ENCODE measurements around the gene MOB3A.
"Not testable (repeated sequence)": the region's sequence is repeated elsewhere in the genome, so short reads cannot be mapped to it uniquely, and the experiment has no call there.

The MOB3A gene

DNA sequence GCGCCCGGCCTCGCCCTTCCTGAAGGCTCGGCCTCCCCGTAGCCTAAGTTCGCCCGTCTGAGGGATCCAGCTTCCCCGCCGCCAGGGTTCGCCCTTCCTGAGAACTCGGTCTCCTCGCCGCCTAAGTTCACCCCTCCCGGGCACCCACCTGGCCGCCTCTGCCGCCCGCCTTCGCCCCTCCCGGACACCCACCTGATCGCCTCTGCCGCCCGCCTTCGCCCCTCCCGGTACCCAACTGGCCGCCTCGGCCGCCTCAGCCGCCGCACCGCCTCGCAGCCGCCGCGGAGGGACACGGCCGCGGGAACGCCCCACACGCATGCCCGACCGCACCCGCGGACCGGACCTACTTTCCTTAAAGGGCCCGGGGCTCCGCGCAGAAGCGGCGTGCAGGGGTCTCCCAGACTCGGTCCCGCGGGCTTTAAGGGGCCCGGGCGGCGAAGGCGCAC is at the start of gene MOB3A:
MOB3A (minus strand) TSS at position 293 of the 446 bp plus-strand sequence. CDS start 17,766 bp downstream, outside the sequence.
- no peak for DNase-seq (ENCODE audit: low read depth)

DNA sequence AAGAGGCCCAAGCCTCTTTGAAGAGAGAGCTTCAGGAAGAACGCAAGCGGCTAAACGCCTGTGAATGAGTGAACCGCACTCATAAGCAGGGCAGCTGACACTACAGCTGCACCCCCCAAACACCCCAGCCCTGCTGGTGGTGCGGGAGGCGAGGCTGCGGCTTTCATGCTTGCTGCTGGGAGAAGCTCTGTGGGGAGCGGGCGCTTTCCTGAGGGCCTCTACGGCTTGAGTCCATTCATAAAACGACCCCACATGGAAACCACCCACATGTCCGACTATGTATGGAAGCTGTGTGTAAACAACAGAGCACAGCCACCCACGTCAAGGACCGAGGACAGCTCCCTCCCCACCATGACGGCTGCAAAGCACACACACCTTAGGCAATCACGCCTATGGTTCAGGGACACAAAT is 49.7 kb upstream of the MOB3A start:
- DNase-seq (ENCODE audit: low read depth) = no peak

GRCh38 chr19:2144190-2144589 is 48.1 kb upstream of the MOB3A start:
- no peak for DNase-seq (ENCODE audit: low read depth)

DNA sequence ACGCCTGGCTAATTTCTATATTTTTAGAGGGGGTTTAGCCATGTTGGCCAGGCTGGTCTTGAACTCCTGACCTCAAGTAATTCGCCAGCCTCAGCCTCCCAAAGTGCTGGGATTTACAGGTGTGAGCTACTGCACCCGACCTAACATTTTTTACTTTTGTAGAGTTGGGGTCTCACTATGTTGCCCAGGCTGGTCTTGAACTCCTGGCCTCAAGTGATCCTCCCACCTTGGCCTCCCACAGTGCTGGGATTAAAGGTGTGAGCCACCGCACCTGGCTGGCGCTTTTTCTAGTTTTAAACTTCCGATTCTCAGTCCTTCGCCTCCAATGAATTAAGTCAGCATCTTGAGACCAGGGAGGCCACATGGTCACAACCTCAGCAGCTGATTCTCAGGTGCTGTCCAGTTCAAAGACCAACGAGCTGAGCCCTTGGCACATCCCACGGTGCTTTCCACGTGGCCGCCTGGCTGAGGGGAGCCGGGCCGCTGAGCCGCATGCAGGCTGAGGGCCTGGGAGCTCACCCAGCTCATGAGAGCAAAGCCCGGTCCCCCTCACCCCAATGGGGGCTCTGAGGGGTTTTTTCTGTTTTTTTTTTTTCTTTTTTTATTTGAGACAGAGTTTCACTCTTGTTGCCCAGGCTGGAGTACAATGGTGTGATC is 46.2 kb upstream of the MOB3A start:
- no peak for DNase-seq (ENCODE audit: low read depth)

DNA sequence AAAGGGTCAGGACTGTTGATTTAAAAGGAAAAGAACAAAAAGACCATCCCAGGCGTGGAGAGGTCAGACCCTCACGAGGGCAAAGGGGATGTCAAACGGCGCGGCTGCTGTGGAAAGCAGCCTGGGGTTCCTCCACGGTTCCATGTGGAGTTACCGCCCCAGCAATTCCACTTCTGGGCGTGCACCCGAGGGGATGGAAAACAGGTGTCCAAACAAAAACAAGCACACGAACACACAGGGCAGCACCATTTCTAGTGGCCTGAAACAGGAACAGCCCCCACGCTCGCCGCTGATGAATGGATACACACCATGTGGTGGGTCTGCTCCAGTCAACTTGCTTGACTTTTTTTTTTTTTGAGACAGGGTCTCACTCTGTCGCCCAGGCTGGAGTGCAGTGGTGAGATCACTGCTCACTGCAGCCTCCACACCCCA is 44.0 kb upstream of the MOB3A start:
- DNase-seq (ENCODE audit: low read depth) = no peak

- DNase-seq (ENCODE audit: low read depth) = no peak
These were observed 43.4 kb upstream of the MOB3A start for GRCh38 chr19:2139385-2140137.

DNA sequence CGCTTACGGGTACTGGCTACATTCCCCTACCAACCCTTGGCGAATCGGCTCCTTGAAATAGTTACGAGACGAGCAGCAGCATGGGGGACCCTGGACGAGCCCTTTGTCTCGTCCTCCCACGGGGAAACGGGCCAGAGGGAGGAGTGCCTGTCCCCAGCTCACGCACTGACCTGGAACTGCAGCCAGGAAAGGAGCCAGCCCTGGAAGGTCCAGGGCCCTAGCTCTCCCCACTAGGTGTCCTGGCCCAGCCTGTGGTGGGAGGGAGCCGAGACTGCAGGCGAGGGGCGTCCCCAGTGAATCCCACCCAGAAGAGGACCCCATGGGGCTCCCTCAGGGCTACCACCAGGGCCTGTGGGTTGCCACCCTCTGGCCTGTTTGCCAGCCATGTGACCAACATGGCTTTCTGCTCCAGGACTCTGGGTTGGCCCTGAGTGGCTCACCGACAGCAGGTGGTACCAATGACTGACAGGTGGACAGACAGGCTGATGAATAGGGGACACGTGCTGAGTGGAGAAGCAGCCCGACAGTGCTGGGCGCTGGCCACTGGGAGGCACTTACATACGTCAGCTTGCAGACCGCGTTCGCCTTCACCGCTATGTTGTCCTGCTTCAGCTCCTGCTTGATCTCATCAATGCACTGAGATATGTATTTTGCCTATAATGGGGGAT is 42.1 kb upstream of the MOB3A start:
- DNase-seq (ENCODE audit: low read depth) = no peak

- no peak for DNase-seq (ENCODE audit: low read depth)
These were observed 40.7 kb upstream of the MOB3A start for GRCh38 chr19:2136796-2137195.

GRCh38 chr19:2135474-2136402 is 39.6 kb upstream of the MOB3A start:
- no peak for DNase-seq (ENCODE audit: low read depth)

DNA sequence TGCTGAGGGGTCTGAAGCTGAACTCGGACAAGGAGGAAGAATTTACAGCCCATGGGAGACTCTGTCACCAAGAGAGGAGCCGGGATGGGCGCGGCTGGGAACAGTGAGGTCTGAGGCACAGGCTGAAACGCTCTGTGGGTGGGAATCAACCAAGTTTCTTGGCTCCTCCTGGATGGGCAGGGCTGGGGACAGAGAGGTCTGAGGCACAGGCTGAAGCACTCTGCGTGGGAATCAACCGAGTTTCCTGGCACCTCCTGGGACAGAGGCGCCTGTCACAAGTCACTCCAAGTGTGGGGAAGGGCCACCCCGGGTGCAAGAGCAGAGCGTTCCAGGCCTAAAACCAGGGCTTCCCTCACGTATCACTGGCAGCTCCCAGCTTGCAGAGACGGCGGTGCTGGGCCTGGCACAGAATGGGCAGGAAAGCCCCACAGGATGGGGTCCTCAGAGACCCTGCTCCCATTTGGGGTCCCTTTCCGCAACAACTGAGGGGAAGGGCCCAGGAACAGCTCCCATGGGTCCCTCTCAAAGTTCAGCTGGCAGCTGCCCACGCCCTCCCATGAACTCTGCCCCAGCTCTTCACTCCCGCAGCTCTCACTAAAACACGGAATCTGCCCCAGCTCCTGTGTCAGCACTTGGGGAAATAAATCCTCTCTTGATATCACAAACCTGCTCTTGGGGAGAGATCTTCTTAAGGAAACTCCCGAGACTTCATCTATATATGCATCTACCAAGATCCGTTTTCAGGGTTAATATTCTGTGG is 36.8 kb upstream of the MOB3A start:
- no peak for DNase-seq (ENCODE audit: low read depth)

GRCh38 chr19:2132191-2132590 is 36.1 kb upstream of the MOB3A start:
- no peak for DNase-seq (ENCODE audit: low read depth)

DNA sequence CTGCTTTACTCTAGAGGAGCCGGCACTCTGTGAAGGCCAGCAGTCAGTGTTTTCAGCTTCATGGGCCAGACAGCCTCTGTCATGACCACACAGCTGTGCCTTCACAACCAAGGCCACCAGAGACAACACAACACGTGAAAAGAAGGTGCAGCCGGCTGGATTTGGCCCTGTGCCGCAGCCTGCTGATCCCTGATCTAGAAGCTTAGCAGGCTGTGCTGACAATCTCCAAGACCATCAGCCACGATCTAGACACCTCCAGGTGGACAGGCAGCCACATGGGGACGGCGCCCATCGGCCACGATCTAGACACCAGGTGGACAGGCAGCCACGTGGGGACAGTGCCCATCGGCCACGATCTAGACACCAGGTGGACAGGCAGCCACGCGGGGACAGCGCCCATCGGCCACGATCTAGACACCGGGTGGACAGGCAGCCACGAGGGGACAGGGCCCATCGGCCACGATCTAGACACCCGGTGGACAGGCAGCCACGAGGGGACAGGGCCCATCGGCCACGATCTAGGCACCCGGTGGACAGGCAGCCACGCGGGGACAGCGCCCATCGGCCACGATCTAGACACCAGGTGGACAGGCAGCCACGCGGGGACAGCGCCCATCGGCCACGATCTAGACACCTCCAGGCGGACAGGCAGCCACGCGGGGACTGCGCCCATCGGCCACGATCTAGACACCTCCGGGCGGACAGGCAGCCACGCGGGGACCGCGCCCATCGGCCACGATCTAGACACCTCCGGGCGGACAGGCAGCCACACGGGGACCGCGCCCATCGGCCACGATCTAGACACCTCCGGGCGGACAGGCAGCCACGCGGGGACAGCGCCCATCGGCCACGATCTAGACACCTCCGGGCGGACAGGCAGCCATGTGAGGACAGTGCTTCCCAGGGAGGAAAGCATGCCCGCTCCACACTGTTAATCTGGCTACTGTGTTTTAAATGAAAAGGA is 35.2 kb upstream of the MOB3A start:
- DNase-seq (ENCODE audit: low read depth) = not testable (repeated sequence)

GRCh38 chr19:2129892-2130770 is 34.0 kb upstream of the MOB3A start:
- no peak for DNase-seq (ENCODE audit: low read depth)

DNA sequence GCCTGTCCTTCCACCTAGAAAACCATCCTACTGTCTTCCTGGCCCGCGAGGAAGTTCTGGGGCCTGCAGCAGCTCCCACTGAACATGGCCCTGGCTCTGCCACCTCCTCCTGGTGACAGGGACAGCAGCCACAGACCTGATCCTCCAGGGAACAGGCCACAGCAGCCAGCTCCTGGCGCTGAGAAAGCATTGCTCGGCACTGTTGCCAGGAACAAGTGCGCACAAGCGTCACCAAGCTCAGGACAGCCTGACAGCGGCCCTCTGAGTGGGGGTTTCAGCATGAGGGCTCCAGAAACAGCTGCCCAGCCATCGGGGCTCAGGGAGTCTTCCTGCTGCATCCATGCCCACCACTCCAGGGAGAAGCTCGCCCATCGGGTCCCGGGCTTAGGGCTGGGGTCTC is 33.4 kb upstream of the MOB3A start:
- no peak for DNase-seq (ENCODE audit: low read depth)

DNA sequence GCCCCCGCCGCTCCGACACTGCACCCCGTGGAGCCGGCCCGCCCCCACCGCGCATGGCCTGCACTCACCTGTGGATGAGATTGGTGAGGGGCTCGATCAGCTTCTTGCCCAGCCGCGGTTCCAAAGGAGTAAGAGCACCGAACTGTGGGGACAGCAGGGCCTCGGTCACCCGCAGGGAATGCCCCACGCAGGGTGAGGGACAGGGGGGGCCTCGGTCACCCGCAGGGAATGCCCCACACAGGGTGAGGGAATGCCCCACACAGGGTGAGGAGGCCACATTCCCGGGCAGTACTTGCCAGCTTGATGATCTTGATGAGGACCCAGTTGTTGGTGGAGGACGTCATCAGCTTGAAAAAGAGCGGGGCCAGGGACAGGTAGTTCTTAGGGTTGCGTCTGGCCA is 32.9 kb upstream of the MOB3A start:
- DNase-seq (ENCODE audit: low read depth) = no peak

DNA sequence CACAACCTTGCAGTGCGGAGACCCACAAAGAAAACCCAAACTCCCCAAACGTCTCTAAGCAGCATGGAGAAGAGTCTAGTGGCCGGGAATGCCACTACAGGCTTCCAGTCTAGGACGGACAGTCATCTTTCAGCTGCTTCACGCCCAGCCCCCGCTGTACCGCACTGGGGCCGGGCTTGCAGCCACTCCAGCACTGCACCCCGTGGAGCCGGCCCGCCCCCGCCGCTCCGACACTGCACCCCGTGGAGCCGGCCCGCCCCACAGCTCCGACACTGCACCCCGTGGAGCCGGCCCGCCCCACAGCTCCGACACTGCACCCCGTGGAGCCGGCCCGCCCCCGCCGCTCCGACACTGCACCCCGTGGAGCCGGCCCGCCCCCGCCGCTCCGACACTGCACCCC is 32.1 kb upstream of the MOB3A start:
- not testable (repeated sequence) for DNase-seq (ENCODE audit: low read depth)

GRCh38 chr19:2127758-2128157 is 31.6 kb upstream of the MOB3A start:
- no peak for DNase-seq (ENCODE audit: low read depth)

- no peak for DNase-seq (ENCODE audit: low read depth)
These were observed 30.9 kb upstream of the MOB3A start for GRCh38 chr19:2126879-2127518.

Data from non-pigmented ciliary epithelial cell (primary cell).